Hepatocyte (in vitro differentiated cells): Measurements from ENCODE around the gene CCL28. TPM values are rescaled to one million over a fixed set of nuclear protein-coding genes. Genes with fewer than 3 reads are reported as not detected.
"Not testable (repeated sequence)": the region's sequence is repeated elsewhere in the genome, so short reads cannot be mapped to it uniquely, and the experiment has no call there.

Experiments used
- DNase-seq: peaks from one replicate; pipeline ENCODE4 v3.0.0-alpha.2; 2016; ENCODE audit warnings: low spot score
- H2AFZ ChIP-seq: fragments of 200-600 bp; sonication (generic); 2 replicates; pipeline ENCODE4 v1.6.0; 2016; ENCODE audit warnings: antibody characterized with exemption, mild to moderate bottlenecking
- H3K27ac ChIP-seq: fragments of 200-600 bp; sonication (generic); 2 replicates; pipeline ENCODE4 v1.5.1; 2016; ENCODE audit warnings: mild to moderate bottlenecking
- H3K27me3 ChIP-seq: fragments of 200-600 bp; sonication (generic); 2 replicates; pipeline ENCODE4 v1.6.1; 2016
- H3K36me3 ChIP-seq: fragments of 200-600 bp; sonication (generic); replicated peaks from 2 replicates; pipeline ENCODE4 v1.5.1; 2016; ENCODE audit warnings: low read depth; ENCODE audit not compliant: insufficient read depth
- H3K4me1 ChIP-seq: fragments of 200-600 bp; sonication (generic); 2 replicates; pipeline ENCODE4 v1.5.1; 2016; ENCODE audit warnings: mild to moderate bottlenecking, moderate library complexity; ENCODE audit not compliant: insufficient read depth
- H3K4me2 ChIP-seq: fragments of 200-600 bp; sonication (generic); 2 replicates; pipeline ENCODE4 v1.6.0; 2016
- H3K4me3 ChIP-seq: fragments of 200-600 bp; sonication (generic); 2 replicates; pipeline ENCODE4 v1.5.1; 2016; ENCODE audit warnings: mild to moderate bottlenecking
- H3K79me2 ChIP-seq: fragments of 200-600 bp; sonication (generic); 2 replicates; pipeline ENCODE4 v1.6.0; 2017; ENCODE audit warnings: mild to moderate bottlenecking
- H3K9me2 ChIP-seq: fragments of 200-600 bp; sonication (generic); replicated peaks from 2 replicates; pipeline ENCODE4 v1.6.0; 2017; ENCODE audit warnings: mild to moderate bottlenecking; ENCODE audit not compliant: insufficient read depth
- H3K9me3 ChIP-seq: fragments of 200-600 bp; sonication (generic); 2 replicates; pipeline ENCODE4 v1.5.1; 2016; ENCODE audit warnings: low read depth, mild to moderate bottlenecking
- H4K20me1 ChIP-seq: fragments of 200-600 bp; sonication (generic); 2 replicates; pipeline ENCODE4 v1.6.0; 2016; ENCODE audit warnings: mild to moderate bottlenecking; ENCODE audit not compliant: insufficient read depth, poor library complexity, severe bottlenecking
- EZH2 ChIP-seq: fragments of 200-600 bp; sonication (generic); IDR thresholded peaks from 2 replicates; pipeline ENCODE4 v1.6.1; 2016; ENCODE audit warnings: antibody characterized with exemption, mild to moderate bottlenecking, borderline replicate concordance
- EZH2phosphoT487 ChIP-seq: fragments of 200-600 bp; sonication (generic); IDR thresholded peaks from one replicate; pipeline ENCODE4 v1.6.1; 2018; ENCODE audit warnings: antibody characterized with exemption, mild to moderate bottlenecking, low read depth, moderate library complexity; ENCODE audit not compliant: unreplicated experiment, severe bottlenecking
- WGBS: methylation state at CpG from one replicate; pipeline ENCODE4 v1.1.6; 2016; ENCODE audit warnings: low lambda C conversion rate; ENCODE audit errors: missing lambda C conversion rate; 5-methylcytosine and 5-hydroxymethylcytosine counted together
- polyA plus RNA-seq: library from polyadenylated mRNA; unstranded; fragments of >200 nt; fragmentation: Nextera tagmentation; extraction: Ambion mirVana; gene quantifications from 2 replicates; pipeline ENCODE4 v1.2.1, GENCODE V29; 2016
- total RNA-seq: library from RNA; depleted of rRNA; stranded (reverse); fragments of >200 nt; gene quantifications from 2 replicates; pipeline ENCODE4 v1.2.3, GENCODE V29; 2014
- TF ChIP-seq, protein P1 (sequence below): fragments of 200-600 bp; sonication (generic); IDR thresholded peaks from 2 replicates; pipeline ENCODE4 v1.5.1; 2016; ENCODE audit warnings: antibody characterized with exemption, mild to moderate bottlenecking; ENCODE audit not compliant: poor library complexity

Gene CCL28
- total and polyA plus RNA-seq, 2 experiments from 2014 or later: 0.80 to 1.1 TPM

DNA sequence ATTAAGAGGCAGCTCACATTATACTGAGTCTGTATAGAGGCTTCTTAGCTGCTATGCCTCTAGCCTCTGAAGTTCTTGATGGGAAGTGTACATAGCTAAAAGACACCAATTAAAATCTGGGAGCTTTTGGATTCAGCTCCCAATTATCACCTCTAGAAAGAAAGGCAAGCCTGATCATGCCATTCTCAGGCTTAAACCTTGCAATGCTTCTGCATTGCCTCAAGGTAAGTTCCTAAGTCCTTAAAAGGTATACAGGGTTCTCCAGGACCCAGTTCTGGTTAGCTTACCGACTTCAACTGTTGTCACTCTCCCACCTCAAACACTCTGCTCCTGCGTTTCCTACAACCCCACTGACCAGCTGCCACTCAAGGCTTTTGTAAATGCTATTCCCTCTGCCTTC, 17.5 kb upstream of the CCL28 start:
- WGBS: 62% methylated on average over 2 of the region's 2 CpGs
- no peak overlapping the region for H3K4me3 ChIP-seq
- no peak overlapping the region for H3K27ac ChIP-seq
- no peak overlapping the region for H3K4me2 ChIP-seq
- no peaks in the 10 kb centered on the region for H3K79me2 ChIP-seq
- no peaks in the 10 kb centered on the region for H3K9me3 ChIP-seq
- TF ChIP-seq EZH2: no peak
- no peaks in the 10 kb centered on the region for H3K27me3 ChIP-seq
- H3K36me3 ChIP-seq: no peaks in the 10 kb centered on the region
- DNase-seq: no peak
- H3K4me1 ChIP-seq: peaks cover 6% of the 10 kb centered on the region
- H3K9me2 ChIP-seq: no peaks in the 10 kb centered on the region
- no peaks in the 10 kb centered on the region for H4K20me1 ChIP-seq
- no peak overlapping the region for H2AFZ ChIP-seq

DNA sequence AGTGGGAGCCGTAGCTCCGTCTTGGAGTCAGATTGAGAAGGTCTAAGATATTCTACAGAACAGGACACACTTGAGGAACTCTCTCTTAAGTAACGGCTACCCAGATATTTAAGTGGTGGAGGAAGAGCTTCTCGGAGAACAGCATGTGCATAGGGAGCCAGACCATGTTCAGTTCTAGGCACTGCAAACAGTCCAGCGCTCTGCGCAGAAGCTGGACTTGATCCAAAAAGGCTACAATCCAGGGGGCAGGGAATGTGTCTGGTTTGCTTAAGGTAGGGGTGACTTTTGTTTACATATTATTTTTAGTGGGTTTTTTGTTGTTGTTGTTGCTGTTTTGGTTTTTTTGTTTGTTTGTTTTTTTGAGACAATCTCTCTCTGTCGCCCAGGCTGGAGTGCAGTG, 16.8 kb upstream of the CCL28 start:
- Histone ChIP-seq H3K4me2 (no peak overlapping the region), H3K27me3 (no peaks in the 10 kb centered on the region), H3K9me3 (no peaks in the 10 kb centered on the region), H2AFZ (no peak overlapping the region), H4K20me1 (no peaks in the 10 kb centered on the region), H3K36me3 (no peaks in the 10 kb centered on the region), H3K79me2 (no peaks in the 10 kb centered on the region), H3K9me2 (no peaks in the 10 kb centered on the region), H3K4me3 (no peak overlapping the region), H3K27ac (no peak overlapping the region), H3K4me1 (peaks cover 6% of the 10 kb centered on the region)
- no peak for DNase-seq
- TF ChIP-seq EZH2 (no peak), EZH2phosphoT487 (no peak)
- TF ChIP-seq, protein P1, sequence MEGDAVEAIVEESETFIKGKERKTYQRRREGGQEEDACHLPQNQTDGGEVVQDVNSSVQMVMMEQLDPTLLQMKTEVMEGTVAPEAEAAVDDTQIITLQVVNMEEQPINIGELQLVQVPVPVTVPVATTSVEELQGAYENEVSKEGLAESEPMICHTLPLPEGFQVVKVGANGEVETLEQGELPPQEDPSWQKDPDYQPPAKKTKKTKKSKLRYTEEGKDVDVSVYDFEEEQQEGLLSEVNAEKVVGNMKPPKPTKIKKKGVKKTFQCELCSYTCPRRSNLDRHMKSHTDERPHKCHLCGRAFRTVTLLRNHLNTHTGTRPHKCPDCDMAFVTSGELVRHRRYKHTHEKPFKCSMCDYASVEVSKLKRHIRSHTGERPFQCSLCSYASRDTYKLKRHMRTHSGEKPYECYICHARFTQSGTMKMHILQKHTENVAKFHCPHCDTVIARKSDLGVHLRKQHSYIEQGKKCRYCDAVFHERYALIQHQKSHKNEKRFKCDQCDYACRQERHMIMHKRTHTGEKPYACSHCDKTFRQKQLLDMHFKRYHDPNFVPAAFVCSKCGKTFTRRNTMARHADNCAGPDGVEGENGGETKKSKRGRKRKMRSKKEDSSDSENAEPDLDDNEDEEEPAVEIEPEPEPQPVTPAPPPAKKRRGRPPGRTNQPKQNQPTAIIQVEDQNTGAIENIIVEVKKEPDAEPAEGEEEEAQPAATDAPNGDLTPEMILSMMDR: no peak
- WGBS: 94% methylated on average over 7 of the region's 7 CpGs

DNA sequence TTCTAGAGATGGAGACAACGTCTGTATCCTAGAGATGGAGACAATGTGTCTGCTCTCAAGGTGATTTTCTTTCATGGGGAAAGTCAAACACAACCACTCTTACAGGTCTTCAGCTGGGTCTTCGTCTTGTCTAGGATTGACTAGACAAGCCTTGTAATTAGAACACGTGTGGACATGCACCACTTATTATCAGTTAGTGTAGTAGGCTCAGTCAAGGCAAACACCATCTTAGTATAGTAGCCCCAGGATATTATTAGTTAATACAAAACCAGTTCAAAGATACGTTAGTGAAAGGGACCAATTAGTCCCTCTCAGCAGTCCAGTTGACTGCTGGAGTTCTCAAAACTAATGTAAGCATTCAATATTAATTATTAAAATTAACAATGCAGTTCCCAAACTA, 15.1 kb upstream of the CCL28 start:
- no peak overlapping the region for H2AFZ ChIP-seq
- no peaks in the 10 kb centered on the region for H4K20me1 ChIP-seq
- no peak overlapping the region for H3K4me2 ChIP-seq
- no peak overlapping the region for H3K27ac ChIP-seq
- H3K4me1 ChIP-seq: no peaks in the 10 kb centered on the region
- WGBS: 80% methylated on average over 4 of the region's 4 CpGs
- H3K4me3 ChIP-seq: no peak overlapping the region
- H3K36me3 ChIP-seq: no peaks in the 10 kb centered on the region
- DNase-seq: no peak
- no peaks in the 10 kb centered on the region for H3K27me3 ChIP-seq
- H3K9me3 ChIP-seq: no peaks in the 10 kb centered on the region
- no peak for TF ChIP-seq EZH2phosphoT487
- TF ChIP-seq, protein P1: no peak
- no peak for TF ChIP-seq EZH2
- H3K79me2 ChIP-seq: no peaks in the 10 kb centered on the region
- no peaks in the 10 kb centered on the region for H3K9me2 ChIP-seq

DNA sequence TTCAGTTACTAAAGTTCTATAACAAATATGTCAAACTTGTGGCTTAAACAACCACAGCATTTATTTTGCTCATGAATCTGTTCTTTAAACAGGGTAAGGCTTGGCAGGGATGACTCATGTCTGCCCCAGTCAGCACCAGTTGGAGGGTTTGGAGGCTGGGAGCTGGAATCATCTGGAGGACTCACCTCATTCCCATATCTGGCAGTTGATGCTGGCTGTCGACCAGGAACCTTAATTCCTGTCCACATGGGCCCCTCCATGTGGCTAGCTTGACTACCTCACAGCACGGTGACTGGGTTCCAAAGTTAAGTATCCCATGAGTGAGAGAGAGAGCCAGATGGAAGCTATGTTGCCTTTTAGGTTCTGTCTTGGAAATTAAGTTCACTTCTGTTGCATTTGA, 13.8 kb upstream of the CCL28 start:
- Histone ChIP-seq H3K9me3 (no peaks in the 10 kb centered on the region), H2AFZ (no peak overlapping the region), H3K4me1 (peaks cover 6% of the 10 kb centered on the region), H4K20me1 (no peaks in the 10 kb centered on the region), H3K27me3 (no peaks in the 10 kb centered on the region), H3K27ac (no peak overlapping the region), H3K79me2 (no peaks in the 10 kb centered on the region), H3K9me2 (no peaks in the 10 kb centered on the region), H3K36me3 (no peaks in the 10 kb centered on the region), H3K4me2 (no peak overlapping the region), H3K4me3 (no peak overlapping the region)
- 77% methylated on average over 2 of the region's 2 CpGs for WGBS
- TF ChIP-seq, protein P1: no peak
- TF ChIP-seq EZH2phosphoT487 (no peak), EZH2 (no peak)
- peak; percentile 25 for DNase-seq

DNA sequence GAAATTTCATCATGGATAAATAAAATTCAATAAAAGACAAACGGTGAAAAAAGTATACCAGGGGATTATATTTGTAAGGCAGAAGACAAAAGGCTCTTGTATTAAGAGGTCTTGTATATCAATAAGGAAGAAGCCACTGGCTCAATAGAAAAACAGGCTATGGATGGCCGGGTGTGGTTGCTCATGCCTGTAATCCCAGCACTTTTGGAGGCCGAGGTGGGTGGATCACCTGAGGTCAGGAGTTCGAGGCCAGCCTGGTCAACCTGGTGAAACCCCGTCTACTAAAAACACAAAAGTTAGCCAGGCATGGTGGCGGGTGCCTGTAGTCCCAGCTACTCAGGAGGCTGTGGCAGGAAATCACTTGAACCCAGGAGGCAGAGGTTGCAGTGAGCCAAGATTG, 10.9 kb upstream of the CCL28 start:
- H3K79me2 ChIP-seq, DNase-seq, H3K4me2 ChIP-seq, H4K20me1 ChIP-seq, H3K36me3 ChIP-seq, H3K27me3 ChIP-seq, H3K4me1 ChIP-seq, H3K4me3 ChIP-seq, H3K9me2 ChIP-seq, H3K9me3 ChIP-seq, H2AFZ ChIP-seq, H3K27ac ChIP-seq: not testable (repeated sequence)
- 91% methylated on average over 6 of the region's 6 CpGs for WGBS
